Thyroid gland (tissue), 4 donors: Measurements from ENCODE around the gene SIDT1. TPM values are rescaled to one million over a fixed set of nuclear protein-coding genes. Genes with fewer than 3 reads are reported as not detected.

Source experiments
- DNase-seq, 2 donors: peaks; one replicate each; pipeline ENCODE4 v3.0.0-alpha.2; 2019
- H3K27ac ChIP-seq, 3 donors: fragments of 200-600 bp; sonication (generic); 1 replicate in 2 of 3; 2 replicates in 1 of 3; pipeline ENCODE4 v1.5.1; 2016 to 2019; ENCODE audit warnings: mild to moderate bottlenecking in 1 of 3, moderate library complexity in 1 of 3
- H3K27me3 ChIP-seq: fragments of 200-600 bp; sonication (generic); one replicate; pipeline ENCODE4 v1.5.1; 2019
- H3K36me3 ChIP-seq, 2 donors: fragments of 200-600 bp; sonication (generic); one replicate each; pipeline ENCODE4 v1.5.1; 2016 to 2019
- H3K4me1 ChIP-seq, 2 donors: fragments of 200-600 bp; sonication (generic); one replicate each; pipeline ENCODE4 v1.5.1; 2017 to 2019
- H3K4me3 ChIP-seq, 3 donors: fragments of 200-600 bp; sonication (generic); replicated peaks in 1 of 3; 1 replicate in 2 of 3; 2 replicates in 1 of 3; pipeline ENCODE4 v1.5.1; 2016; ENCODE audit warnings: mild to moderate bottlenecking in 1 of 3
- H3K9me3 ChIP-seq: fragments of 200-600 bp; sonication (generic); one replicate; pipeline ENCODE4 v1.5.1; 2017
- CTCF ChIP-seq, 6 experiments: fragments of 200-600 bp in 3 of 6; fragments of 450-650 bp in 3 of 6; sonication (generic) in 3 of 6; IDR thresholded peaks; one replicate each; pipeline ENCODE4 v1.5.1; 2016 to 2019; ENCODE audit warnings: antibody characterized with exemption in 6 of 6, mild to moderate bottlenecking in 2 of 6, inconsistent platforms in 1 of 6, moderate library complexity in 1 of 6
- POLR2A ChIP-seq, 2 donors: fragments of 450-650 bp; IDR thresholded peaks; one replicate each; pipeline ENCODE4 v1.6.1; 2017; ENCODE audit warnings: antibody characterized with exemption in 2 of 2, mild to moderate bottlenecking in 2 of 2, moderate library complexity in 1 of 2
- WGBS, 2 donors: methylation state at CpG; one replicate each; pipeline ENCODE4 v1.1.5; 2017; 5-methylcytosine and 5-hydroxymethylcytosine counted together
- intact Hi-C: fragments of 100-400 bp; cut with DNase I; formaldehyde crosslinking; loops from one replicate; pipeline ENCODE4 v1.15.1; 2023
- total RNA-seq, 4 donors: library from RNA; depleted of rRNA; stranded (reverse); fragments of >200 nt; gene quantifications; one replicate each; pipeline ENCODE4 v1.2.3, GENCODE V29; 2016

The SIDT1 gene
- total RNA-seq, 4 donors from 2014 or later = 0.98 to 3.1 (median 2.6) TPM

- Histone ChIP-seq H3K9me3 (no peaks in the 10 kb centered on the region), H3K36me3 (peaks cover 5 to 8% of the 10 kb centered on the region in 2 donors), H3K27ac (no peak overlapping the region), H3K4me3 (no peak overlapping the region), H3K27me3 (no peaks in the 10 kb centered on the region), H3K4me1 (no peaks in the 10 kb centered on the region)
- TF ChIP-seq POLR2A (IDR thresholded peaks at IDR 0.05) (no peak), CTCF (IDR thresholded peaks at IDR 0.05) (no peak)
- 91 to 93% methylated on average over 3 of the region's 3 CpGs for WGBS, 2 donors
- no peak for DNase-seq
- intact Hi-C loops = no loop called here
Measured at GRCh38 chr3:113654851-113655250, 122.5 kb downstream of the SIDT1 start.

- 95 to 96% methylated on average over 3 of the region's 3 CpGs for WGBS, 2 donors
- H3K27ac ChIP-seq = no peak overlapping the region
- H3K36me3 ChIP-seq = peaks cover 17% of the 10 kb centered on the region in 2 donors
- intact Hi-C loops = no loop called here
- no peaks in the 10 kb centered on the region for H3K27me3 ChIP-seq
- no peak for TF ChIP-seq CTCF (IDR thresholded peaks at IDR 0.05)
- TF ChIP-seq POLR2A (IDR thresholded peaks at IDR 0.05) = no peak
- DNase-seq = no peak
- H3K9me3 ChIP-seq = no peaks in the 10 kb centered on the region
- no peaks in the 10 kb centered on the region for H3K4me1 ChIP-seq
- no peak overlapping the region for H3K4me3 ChIP-seq
Measured at GRCh38 chr3:113658107-113658506, 125.8 kb downstream of the SIDT1 start.

GRCh38 chr3:113659101-113659541, 126.8 kb downstream of the SIDT1 start:
- Histone ChIP-seq H3K9me3 (no peaks in the 10 kb centered on the region), H3K36me3 (peaks cover 17% of the 10 kb centered on the region in 2 donors), H3K4me3 (no peak overlapping the region), H3K4me1 (no peaks in the 10 kb centered on the region), H3K27me3 (no peaks in the 10 kb centered on the region), H3K27ac (no peak overlapping the region)
- intact Hi-C loops = no loop called here
- 100% methylated on average over 1 of the region's 1 CpG for WGBS, 2 donors
- no peak for TF ChIP-seq CTCF (IDR thresholded peaks at IDR 0.05)
- TF ChIP-seq POLR2A (IDR thresholded peaks at IDR 0.05) = no peak
- no peak for DNase-seq

- H3K4me1 ChIP-seq = no peaks in the 10 kb centered on the region
- H3K9me3 ChIP-seq = no peaks in the 10 kb centered on the region
- intact Hi-C loops = no loop called here
- WGBS, 2 donors = 62 to 79% methylated on average over 1 of the region's 1 CpG
- no peak overlapping the region for H3K27ac ChIP-seq
- H3K4me3 ChIP-seq = no peak overlapping the region
- peaks cover 17% of the 10 kb centered on the region in 2 donors for H3K36me3 ChIP-seq
- no peaks in the 10 kb centered on the region for H3K27me3 ChIP-seq
- TF ChIP-seq CTCF (IDR thresholded peaks at IDR 0.05) = no peak
- TF ChIP-seq POLR2A (IDR thresholded peaks at IDR 0.05) = no peak
- no peak for DNase-seq
Measured at GRCh38 chr3:113659996-113660395, 127.6 kb downstream of the SIDT1 start.

GRCh38 chr3:113660458-113660857, 128.1 kb downstream of the SIDT1 start:
- 93 to 100% methylated on average over 2 of the region's 2 CpGs for WGBS, 2 donors
- H3K27ac ChIP-seq = no peak overlapping the region

More at GRCh38 chr3:113660458-113660857, 128.1 kb downstream of the SIDT1 start:
- peaks cover 17% of the 10 kb centered on the region in 2 donors for H3K36me3 ChIP-seq
- no peaks in the 10 kb centered on the region for H3K9me3 ChIP-seq
- no peaks in the 10 kb centered on the region for H3K4me1 ChIP-seq
- no peak overlapping the region for H3K4me3 ChIP-seq
- TF ChIP-seq POLR2A (IDR thresholded peaks at IDR 0.05) (no peak), CTCF (IDR thresholded peaks at IDR 0.05) (no peak)
- no peak for DNase-seq
- H3K27me3 ChIP-seq = no peaks in the 10 kb centered on the region
- intact Hi-C loops = no loop called here
